HG03045 (cell line): ENCODE results near the gene ACOXL.
"Not testable (repeated sequence)": the region's sequence is repeated elsewhere in the genome, so short reads cannot be mapped to it uniquely, and the experiment has no call there.

Source experiments
- ATAC-seq: cut with Tn5 transposase; IDR thresholded peaks from one replicate; pipeline ENCODE4 v1.9.1; 2021; ENCODE audit warnings: mild to moderate bottlenecking, moderate library complexity; ENCODE audit not compliant: unreplicated experiment

Gene ACOXL

GRCh38 chr2:110732422-110733413 lies at the start of gene ACOXL:
TSS of gene ACOXL (plus strand) at chr2:110732573. CDS start at chr2:110768390, 35,817 bp downstream.
- ATAC-seq, result no peak

- ATAC-seq, result no peak
Measured at GRCh38 chr2:110682872-110683271, 49.5 kb upstream of the ACOXL start.

- not testable (repeated sequence) for ATAC-seq
Measured at GRCh38 chr2:110687775-110688484, 44.4 kb upstream of the ACOXL start.

- ATAC-seq, result no peak
Measured at GRCh38 chr2:110688594-110689091, 43.7 kb upstream of the ACOXL start.

- ATAC-seq, result no peak
Measured at GRCh38 chr2:110690083-110690965, 42.0 kb upstream of the ACOXL start.

GRCh38 chr2:110691612-110692258 lies 40.6 kb upstream of the ACOXL start:
- ATAC-seq, result no peak

GRCh38 chr2:110695146-110695898 lies 37.1 kb upstream of the ACOXL start:
- ATAC-seq, result not testable (repeated sequence)

GRCh38 chr2:110698253-110698652 lies 34.1 kb upstream of the ACOXL start:
- not testable (repeated sequence) for ATAC-seq

DNA sequence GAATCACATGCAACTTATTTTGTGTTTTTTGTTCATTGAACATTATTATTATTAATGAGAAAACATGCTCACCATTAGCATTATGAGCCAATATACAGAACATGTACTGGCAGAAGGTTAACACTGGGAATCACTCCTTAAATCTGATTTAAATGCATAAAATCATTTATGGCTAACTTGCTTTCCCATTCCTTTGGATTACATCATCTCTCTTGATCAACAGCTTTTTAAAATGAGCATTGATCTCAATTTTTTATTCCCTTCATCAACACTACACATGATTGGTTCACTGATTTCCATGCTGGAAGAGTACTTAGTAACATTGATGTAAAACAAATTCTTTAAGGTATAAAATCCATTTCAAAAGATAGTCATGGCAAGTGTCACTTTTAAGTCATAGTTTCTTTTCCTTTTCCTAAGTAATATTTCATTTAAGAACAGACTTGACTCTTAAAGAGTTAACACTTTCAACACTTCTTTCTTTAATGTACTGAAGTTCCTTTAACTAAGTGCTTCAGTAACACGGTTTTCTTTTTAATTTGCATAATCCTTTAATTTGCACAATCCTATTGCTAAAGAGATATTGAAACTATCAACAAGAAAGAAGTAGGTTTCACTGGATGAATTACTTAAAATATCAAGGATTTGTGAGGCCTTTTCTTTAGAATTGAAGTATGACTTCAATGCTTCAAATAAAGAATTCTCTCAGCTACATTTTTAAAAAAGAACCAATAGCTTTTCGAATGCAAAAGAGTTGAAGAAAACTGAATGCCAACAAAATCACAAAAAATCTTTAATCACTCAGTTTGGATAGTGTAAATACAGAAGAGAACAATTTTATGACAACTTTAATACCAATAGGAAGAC lies 29.6 kb upstream of the ACOXL start:
- ATAC-seq, result no peak

GRCh38 chr2:110707386-110707965 lies 24.9 kb upstream of the ACOXL start:
- no peak for ATAC-seq

DNA sequence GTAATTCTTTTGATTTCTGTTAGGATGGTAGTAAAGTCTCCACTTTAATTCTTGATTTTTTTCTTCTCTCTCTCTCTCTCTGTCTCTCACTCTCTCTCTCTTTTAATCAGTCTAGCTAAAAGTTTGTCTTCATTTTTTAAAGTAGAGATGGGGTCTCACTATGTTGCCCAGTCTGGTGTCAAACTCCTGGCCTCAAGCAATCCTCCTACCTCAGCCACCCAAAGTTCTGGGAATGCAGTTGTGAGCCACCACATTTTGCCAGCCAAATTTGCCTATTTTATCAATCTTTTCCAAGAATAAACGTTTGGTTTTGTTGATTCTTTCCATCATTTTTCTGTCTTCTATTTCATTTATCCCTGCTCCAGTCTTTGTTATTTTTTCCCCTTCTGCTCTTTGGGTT lies 23.9 kb upstream of the ACOXL start:
- no peak for ATAC-seq

DNA sequence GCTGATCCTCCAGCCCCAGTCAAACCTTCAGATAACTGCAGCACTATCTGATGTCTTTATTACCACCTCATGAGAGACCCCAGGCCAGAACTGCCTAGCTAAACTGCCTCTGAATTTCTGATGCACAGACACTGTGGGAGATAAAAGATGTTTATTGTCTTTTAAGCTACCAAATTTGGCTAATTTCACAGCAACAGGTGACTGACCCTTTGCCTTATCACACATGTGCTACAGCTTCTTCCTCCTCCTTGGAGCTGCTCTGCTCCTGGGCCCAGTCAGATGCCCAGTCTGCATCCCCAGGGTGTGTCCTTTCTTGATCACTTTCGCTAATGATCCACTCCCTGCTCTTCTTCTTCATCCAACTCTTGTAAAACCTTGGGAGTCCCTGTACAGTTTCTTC lies 19.6 kb upstream of the ACOXL start:
- ATAC-seq, result no peak

- no peak for ATAC-seq
Measured at GRCh38 chr2:110713513-110714362, 18.6 kb upstream of the ACOXL start.

GRCh38 chr2:110714452-110715224 lies 17.7 kb upstream of the ACOXL start:
- no peak for ATAC-seq

GRCh38 chr2:110716959-110717645 lies 15.3 kb upstream of the ACOXL start:
- no peak for ATAC-seq

- no peak for ATAC-seq
Measured at GRCh38 chr2:110717734-110718133, 14.6 kb upstream of the ACOXL start.
